ENCODE results near the gene MEGF8.

MEGF8 gene

GRCh38 chr19:42420055-42420544, 94.7 kb downstream of the MEGF8 start:
- no peak overlapping the region for H3K4me3 ChIP-seq (ENCODE audit: control insufficient read depth, low read depth, low read length)
- peak; percentile 65 for TF ChIP-seq CTCF (IDR thresholded peaks at IDR 0.05; ENCODE audit: control insufficient read depth, insufficient read depth, low read depth, low read length, missing control alignments)

GRCh38 chr19:42421101-42421500, 95.7 kb downstream of the MEGF8 start:
- TF ChIP-seq CTCF (IDR thresholded peaks at IDR 0.05; ENCODE audit: control insufficient read depth, insufficient read depth, low read depth, low read length, missing control alignments): no peak
- no peak for DNase-seq (ENCODE audit: low read depth)
- H3K4me3 ChIP-seq (ENCODE audit: control insufficient read depth, low read depth, low read length): no peak overlapping the region

More at GRCh38 chr19:42420055-42420544, 94.7 kb downstream of the MEGF8 start:
- no peak for DNase-seq (ENCODE audit: low read depth)

DNA sequence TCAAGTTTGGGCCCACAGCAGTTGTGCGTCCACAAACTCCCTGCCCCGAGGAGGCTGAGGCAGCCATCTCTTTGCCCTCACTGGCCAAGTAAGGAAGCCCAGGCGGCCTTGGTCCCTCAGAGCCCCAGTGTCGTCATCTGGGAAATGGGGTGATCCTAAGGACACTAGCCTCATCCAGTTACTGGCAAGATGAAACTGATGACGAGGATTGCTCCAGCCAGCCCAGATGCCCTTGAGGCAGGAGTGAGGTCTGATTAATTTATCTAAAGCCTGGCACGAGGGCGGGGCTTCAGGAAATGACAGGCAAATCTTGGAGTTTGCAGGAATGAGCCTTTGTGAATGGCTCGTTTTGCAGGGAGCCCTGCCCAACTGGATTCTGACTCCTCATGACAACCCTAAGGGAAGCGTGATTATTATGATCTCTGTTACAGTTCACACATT, 96.2 kb downstream of the MEGF8 start:
- DNase-seq (ENCODE audit: low read depth): no peak
- no peak for TF ChIP-seq CTCF (IDR thresholded peaks at IDR 0.05; ENCODE audit: control insufficient read depth, insufficient read depth, low read depth, low read length, missing control alignments)

DNA sequence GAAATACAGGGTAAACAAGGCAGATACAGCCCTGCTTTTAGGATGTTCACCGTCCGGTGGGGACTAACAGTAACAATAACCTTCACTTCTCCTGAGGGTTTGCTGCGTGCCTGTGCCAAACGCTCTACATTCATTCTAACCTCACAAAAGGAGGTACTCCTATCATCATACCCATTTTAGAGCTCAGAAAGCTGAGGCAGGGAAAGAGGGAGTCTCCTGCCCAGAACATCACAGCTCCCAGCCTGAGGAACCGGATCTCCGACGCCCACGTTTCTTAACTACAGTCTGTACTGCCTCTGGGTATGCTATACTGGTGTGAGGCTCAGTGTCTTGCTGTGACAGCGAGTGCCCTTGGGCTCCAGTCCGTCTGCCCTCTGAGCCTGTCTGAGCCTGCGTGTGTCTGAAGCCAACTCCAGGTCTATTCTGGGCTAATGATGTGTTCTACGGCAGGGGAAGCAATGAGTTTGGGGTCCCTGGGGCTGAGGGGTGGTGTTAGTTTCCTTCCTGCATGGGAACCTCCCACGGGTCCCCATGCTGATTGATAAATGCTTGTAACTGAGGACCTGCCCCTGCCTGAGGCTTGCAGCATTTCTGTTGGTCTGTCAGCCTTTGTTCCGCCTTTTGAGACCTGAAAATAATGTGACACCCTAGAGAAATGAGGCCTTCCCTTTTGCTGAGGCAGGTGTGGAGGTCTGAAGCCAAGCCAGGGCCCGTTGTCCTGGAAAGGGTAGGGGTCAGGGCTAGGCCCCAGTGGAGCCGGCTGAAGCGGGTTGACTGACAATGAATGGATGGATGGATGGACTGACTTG, 96.9 kb downstream of the MEGF8 start:
- no peak for TF ChIP-seq CTCF (IDR thresholded peaks at IDR 0.05; ENCODE audit: control insufficient read depth, insufficient read depth, low read depth, low read length, missing control alignments)
- peak overlapping the region; percentile 56 for H3K4me3 ChIP-seq (ENCODE audit: control insufficient read depth, low read depth, low read length)
- no peak for DNase-seq (ENCODE audit: low read depth)

More for the DNA sequence above, 96.2 kb downstream of the MEGF8 start:
- no peak overlapping the region for H3K4me3 ChIP-seq (ENCODE audit: control insufficient read depth, low read depth, low read length)

DNA sequence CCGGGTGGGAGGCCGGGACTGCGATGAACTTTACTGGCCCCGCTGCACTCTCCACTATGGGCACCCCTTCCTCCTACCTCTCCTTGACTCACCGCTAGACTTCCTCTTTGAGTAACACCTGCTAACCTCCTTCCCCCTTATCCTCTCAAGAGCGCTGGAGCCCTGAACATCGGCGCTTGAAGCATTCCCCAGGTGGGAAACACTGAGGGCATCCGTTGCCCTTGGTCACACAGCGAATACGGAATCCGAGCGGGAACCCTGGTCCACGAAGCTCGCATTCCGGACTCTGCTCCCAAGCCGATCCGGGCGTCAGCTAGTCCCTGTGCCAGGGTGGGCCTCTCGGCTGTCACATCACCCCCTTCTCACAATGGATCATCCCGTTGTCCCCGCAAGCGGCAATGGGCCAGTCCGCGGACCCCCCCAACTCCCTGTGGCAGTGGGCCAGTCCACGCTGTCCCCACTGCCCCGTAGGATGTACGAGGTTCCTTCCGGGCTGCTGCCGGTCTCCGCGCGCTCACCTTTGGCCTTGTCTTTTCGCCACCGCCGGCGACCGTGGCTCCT, 97.5 kb downstream of the MEGF8 start:
- no peak for TF ChIP-seq CTCF (IDR thresholded peaks at IDR 0.05; ENCODE audit: control insufficient read depth, insufficient read depth, low read depth, low read length, missing control alignments)

GRCh38 chr19:42423462-42424344, 98.3 kb downstream of the MEGF8 start:
- TF ChIP-seq CTCF (IDR thresholded peaks at IDR 0.05; ENCODE audit: control insufficient read depth, insufficient read depth, low read depth, low read length, missing control alignments): no peak
- DNase-seq (ENCODE audit: low read depth): peak; percentile 59
- peak overlapping the region; percentile 56 for H3K4me3 ChIP-seq (ENCODE audit: control insufficient read depth, low read depth, low read length)

More for the DNA sequence above, 97.5 kb downstream of the MEGF8 start:
- H3K4me3 ChIP-seq (ENCODE audit: control insufficient read depth, low read depth, low read length): peak overlapping the region; percentile 56
- no peak for DNase-seq (ENCODE audit: low read depth)
